Measurements from ENCODE around the gene ABLIM1.
"Not testable (repeated sequence)": the region's sequence is repeated elsewhere in the genome, so short reads cannot be mapped to it uniquely, and the experiment has no call there.

Gene ABLIM1

GRCh38 chr10:114658175-114658574 lies at the start of gene ABLIM1:
Gene ABLIM1 (minus strand): TSS chr10:114658275. CDS start chr10:114658200, 75 bp downstream.
- no peak for FAIRE-seq

- FAIRE-seq = peak; percentile 45
These were observed 48.5 kb upstream of the ABLIM1 start for GRCh38 chr10:114706458-114707055.

GRCh38 chr10:114704679-114705078 lies 46.6 kb upstream of the ABLIM1 start:
- no peak for FAIRE-seq

- FAIRE-seq = no peak
These were observed 45.5 kb upstream of the ABLIM1 start for GRCh38 chr10:114703377-114704107.

GRCh38 chr10:114698271-114699061 lies 40.4 kb upstream of the ABLIM1 start:
- no peak for FAIRE-seq

- FAIRE-seq = no peak
These were observed 39.1 kb upstream of the ABLIM1 start for GRCh38 chr10:114697061-114697598.

- FAIRE-seq = not testable (repeated sequence)
These were observed 38.2 kb upstream of the ABLIM1 start for GRCh38 chr10:114696301-114696700.

- FAIRE-seq = no peak
These were observed 36.7 kb upstream of the ABLIM1 start for GRCh38 chr10:114694752-114695151.

GRCh38 chr10:114694062-114694461 lies 36.0 kb upstream of the ABLIM1 start:
- no peak for FAIRE-seq

GRCh38 chr10:114691442-114691941 lies 33.4 kb upstream of the ABLIM1 start:
- FAIRE-seq = no peak

- no peak for FAIRE-seq
These were observed 30.7 kb upstream of the ABLIM1 start for GRCh38 chr10:114688786-114689185.

- FAIRE-seq = no peak
These were observed 29.4 kb upstream of the ABLIM1 start for GRCh38 chr10:114687459-114687858.

GRCh38 chr10:114686013-114686412 lies 27.9 kb upstream of the ABLIM1 start:
- no peak for FAIRE-seq

GRCh38 chr10:114685456-114685855 lies 27.4 kb upstream of the ABLIM1 start:
- no peak for FAIRE-seq

- no peak for FAIRE-seq
These were observed 26.7 kb upstream of the ABLIM1 start for GRCh38 chr10:114684822-114685209.

- no peak for FAIRE-seq
These were observed 26.2 kb upstream of the ABLIM1 start for GRCh38 chr10:114684084-114684821.

GRCh38 chr10:114683593-114683992 lies 25.5 kb upstream of the ABLIM1 start:
- no peak for FAIRE-seq

GRCh38 chr10:114683162-114683561 lies 25.1 kb upstream of the ABLIM1 start:
- FAIRE-seq = no peak

- FAIRE-seq = no peak
These were observed 24.5 kb upstream of the ABLIM1 start for GRCh38 chr10:114682532-114682931.

- FAIRE-seq = no peak
These were observed 24.0 kb upstream of the ABLIM1 start for GRCh38 chr10:114682121-114682520.

GRCh38 chr10:114681542-114681941 lies 23.5 kb upstream of the ABLIM1 start:
- no peak for FAIRE-seq

GRCh38 chr10:114680543-114681117 lies 22.6 kb upstream of the ABLIM1 start:
- FAIRE-seq = no peak
